Left hindlimb (tissue), 1 donor: ENCODE data around the gene THAP2.
"Not testable (repeated sequence)": the region's sequence is repeated elsewhere in the genome, so short reads cannot be mapped to it uniquely, and the experiment has no call there.

Experiments used
- DNase-seq: peaks from one replicate; pipeline ENCODE4 v3.0.0-alpha.2; 2018

The THAP2 gene

GRCh38 chr12:71662849-71663560, 1.1 kb upstream of the THAP2 start:
- DNase-seq, result peak; percentile 76

DNA sequence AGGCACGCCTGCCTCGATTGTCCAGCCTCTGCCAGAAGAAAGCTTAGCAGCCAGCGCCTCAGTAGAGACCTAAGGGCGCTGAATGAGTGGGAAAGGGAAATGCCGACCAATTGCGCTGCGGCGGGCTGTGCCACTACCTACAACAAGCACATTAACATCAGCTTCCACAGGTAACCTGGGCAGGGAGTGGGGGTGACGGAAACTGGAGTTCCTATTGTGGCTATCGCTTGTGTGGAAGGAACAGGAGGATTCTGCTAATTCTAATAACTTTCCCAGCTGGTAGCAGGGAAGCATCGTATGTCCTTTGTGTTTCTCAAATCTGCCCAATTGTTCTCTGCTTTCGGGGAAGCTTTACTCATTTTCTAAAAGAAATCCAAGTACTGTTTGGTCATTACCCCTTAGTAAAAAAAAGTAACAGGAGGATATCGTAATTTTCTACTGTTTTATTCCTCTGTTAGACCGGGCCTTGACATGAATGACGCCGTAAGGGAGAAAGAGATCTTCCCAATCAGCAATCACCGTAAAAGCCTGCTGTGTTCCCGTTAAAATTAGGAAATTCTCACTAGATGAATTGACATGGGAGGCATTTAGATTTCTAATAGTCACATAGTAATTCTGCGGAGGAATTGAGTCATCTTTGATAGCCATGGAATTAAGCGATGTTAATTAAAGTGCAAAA, 449 bp downstream of the THAP2 start:
- DNase-seq, result no peak

GRCh38 chr12:71665090-71665463, 976 bp downstream of the THAP2 start:
- no peak for DNase-seq

GRCh38 chr12:71666259-71666658, 2.2 kb downstream of the THAP2 start:
- DNase-seq, result no peak

DNA sequence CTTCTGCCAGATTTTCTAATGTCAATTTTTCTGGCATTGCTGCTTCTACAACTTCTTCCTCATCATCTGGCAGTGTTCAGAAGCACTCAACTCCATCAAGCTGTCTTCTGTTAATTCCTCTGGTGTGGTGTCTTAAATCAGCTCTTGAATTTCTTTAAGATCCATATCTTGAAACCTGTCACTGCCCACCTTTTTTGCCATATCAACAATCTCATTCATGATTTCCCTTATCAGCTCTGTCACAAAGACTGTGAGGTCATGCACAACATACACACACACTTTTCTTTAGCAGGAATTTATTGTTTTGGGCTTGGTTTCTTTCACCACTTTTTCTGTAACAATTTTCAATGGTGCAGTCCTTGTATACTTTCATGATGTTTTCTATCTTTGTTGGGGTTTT, 7.2 kb downstream of the THAP2 start:
- no peak for DNase-seq

DNA sequence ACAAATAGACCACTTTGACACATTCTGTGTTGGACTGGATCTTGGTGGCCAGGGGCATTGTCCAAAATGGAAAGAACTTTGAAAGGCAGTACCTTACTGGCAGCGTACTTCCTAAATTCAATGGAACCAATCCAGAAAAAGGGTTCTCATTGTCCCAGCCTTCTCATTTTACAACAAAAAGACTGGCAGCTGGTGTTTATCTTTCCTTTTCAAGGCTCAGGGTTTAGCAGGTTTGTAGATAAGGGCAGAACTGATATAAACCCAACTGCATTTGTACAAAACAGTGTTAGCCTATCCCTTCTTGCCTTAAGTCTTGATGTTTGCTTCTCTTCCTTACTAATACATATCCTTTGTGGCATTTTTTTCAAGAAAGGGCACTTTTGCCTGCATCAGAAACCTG, 7.7 kb downstream of the THAP2 start:
- DNase-seq, result no peak

- no peak for DNase-seq
Measured at GRCh38 chr12:71682466-71682865, 18.4 kb downstream of the THAP2 start.

DNA sequence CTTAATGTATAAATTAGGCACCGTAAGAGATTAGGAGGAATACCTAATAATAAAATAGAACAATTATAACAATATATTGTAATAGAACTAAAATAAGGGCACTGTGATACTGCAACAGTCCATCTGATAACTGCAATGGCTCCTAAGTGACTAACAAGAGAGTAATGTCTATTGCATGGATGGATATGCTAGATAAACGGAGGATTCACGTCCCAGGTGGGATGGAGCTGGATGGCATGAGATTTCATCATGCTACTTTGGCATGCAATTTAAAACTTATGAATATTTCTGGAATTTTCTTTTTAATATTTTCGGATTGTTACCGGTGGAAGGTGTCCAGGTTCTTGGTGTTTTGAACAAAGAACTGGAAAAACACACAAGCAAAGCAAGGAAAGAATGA, 19.5 kb downstream of the THAP2 start:
- DNase-seq, result no peak

- no peak for DNase-seq
Measured at GRCh38 chr12:71684081-71684480, 20.0 kb downstream of the THAP2 start.

DNA sequence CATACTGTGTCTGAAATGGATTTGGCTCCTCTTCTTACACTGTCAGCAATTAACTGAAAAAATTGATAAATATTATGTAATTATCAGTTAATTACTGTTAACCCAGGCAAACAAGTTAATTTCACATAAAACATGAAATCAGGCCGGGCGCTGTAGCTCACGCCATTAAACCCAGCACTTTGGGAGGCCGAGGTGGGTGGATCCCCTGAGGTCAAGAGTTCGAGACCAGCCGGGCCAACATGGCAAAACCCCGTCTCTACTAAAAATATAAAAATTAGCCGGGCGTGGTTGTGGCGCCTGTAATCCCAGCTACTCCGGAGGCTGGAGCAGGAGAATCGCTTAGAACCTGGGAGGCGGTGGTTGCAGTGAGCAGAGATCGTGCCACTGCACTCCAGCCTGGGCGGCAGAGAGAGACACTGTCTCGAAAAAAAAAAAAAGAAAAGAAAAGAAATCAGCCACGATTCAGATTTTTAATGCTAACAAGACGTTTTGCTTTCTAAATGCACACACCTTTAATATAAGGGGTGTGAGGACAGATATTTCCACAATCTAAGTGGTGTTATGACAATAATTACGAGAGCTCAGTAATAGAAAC, 21.3 kb downstream of the THAP2 start:
- DNase-seq, result peak; percentile 28

- peak; percentile 91 for DNase-seq
Measured at GRCh38 chr12:71685914-71686657, 22.0 kb downstream of the THAP2 start, which contains the start of gene TMEM19. Gene TMEM19, plus strand, starts transcription at chr12:71686082. Its CDS starts 599 bp downstream, at chr12:71686681.

GRCh38 chr12:71686658-71687025, 22.5 kb downstream of the THAP2 start:
- no peak for DNase-seq

GRCh38 chr12:71687172-71687571, 23.1 kb downstream of the THAP2 start:
- DNase-seq, result not testable (repeated sequence)

DNA sequence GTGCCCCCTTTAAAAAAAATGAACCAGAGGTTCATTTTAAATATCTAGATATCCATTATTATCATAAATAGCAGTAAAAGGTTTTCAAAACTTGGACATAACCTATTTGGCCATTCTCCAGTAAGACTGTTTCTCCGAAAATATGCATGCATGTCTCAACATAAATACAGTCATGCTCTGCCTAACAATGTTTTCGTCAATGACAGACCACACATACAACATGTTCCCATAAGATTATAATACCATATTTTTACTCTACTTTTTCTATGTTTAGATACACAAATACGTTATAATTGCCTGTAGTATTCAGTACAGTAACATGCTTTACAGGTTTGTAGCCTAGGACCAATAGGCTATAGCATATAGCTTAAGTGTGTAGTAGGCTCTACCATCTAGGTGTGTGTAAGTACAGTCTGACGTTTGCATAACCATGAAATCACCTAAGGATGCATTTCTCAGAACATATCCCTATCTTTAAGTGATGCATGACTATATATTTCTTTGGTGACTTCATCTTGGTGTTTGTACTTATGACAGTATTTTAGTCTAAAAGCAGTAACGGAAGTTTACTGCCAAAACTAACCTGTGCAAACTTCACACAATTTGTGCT, 25.0 kb downstream of the THAP2 start:
- DNase-seq, result no peak

DNA sequence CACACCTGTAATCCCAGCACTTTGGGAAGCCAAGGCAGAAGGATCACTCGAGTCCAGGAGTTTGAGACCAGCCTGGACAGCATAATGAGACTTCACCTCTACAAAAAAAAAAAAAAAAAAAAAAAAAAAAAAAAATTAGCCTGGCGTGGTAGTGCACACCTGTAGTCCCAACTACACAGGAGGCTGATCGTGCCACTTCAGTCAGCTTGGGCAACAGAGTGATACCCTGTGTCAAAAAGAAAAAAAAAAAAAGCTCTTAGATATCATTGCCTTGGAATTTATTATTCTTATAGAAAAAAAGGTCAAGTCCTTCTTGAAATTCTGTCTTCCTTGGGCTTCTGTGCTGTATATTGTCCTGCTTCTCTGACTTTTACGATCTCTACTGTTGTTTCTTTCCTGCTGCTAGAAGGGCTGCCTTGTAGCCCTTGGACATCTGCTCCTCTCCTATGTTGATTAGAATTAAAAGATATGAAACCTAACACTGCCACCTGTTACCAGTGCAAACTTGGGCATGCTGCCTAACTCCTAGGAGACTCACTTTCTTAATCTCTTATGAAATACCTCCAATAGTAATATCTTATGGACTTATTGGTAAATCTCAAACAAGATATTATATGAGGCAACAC, 27.5 kb downstream of the THAP2 start:
- no peak for DNase-seq

DNA sequence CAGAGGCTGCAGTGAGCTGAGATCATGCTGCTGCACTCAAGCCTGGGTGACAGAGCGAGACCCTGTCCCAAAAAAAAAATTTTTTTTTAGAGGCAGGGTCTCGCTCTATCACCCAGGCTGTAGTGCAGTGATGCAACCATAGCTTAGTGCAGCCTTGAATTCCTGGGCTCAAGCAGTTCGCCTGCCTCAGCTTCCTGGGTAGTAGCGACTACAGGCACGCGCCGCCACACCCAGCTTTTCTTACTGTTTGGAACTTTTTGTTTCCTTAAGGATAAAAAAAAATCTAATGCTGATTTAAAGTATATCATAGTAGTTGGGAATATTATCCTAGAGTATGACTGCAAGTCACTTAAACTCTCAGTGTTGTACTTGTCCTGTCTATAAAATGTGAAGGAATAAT, 29.0 kb downstream of the THAP2 start:
- DNase-seq, result no peak

GRCh38 chr12:71693651-71694050, 29.6 kb downstream of the THAP2 start:
- DNase-seq, result not testable (repeated sequence)

DNA sequence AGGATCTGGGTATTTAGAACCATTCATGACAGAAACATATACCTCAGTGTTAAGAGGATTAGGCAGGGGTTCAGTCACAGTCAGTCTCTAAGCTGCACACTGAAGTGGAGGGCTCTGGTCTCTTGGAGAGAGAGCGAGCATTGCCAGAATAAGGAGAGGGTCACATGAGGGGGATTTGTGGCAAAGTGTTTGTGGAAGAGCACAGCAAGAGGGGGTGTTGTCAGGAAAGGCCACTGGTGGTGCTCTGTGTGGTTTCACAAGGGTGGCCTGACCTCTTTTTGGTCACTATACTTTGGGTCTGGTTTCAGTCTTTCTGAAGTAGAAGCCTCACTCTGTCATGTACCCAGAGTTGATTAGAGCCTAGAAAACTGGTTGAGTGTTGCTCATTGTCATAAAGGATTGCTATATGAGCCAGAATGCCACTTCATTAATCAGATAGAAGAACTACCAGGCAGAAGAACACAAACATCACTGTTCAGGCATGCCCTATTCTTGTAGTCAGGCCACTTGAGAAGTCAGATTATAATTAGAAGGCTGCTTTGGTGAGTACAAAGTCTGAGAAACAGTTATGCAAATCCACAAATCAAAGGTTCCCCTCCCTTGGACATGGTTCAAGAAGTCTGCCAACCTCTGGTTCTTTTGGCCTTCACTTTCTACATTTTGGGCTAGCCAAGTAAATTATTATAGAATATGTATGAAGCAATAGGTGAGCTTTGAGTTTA, 30.2 kb downstream of the THAP2 start:
- DNase-seq, result no peak

DNA sequence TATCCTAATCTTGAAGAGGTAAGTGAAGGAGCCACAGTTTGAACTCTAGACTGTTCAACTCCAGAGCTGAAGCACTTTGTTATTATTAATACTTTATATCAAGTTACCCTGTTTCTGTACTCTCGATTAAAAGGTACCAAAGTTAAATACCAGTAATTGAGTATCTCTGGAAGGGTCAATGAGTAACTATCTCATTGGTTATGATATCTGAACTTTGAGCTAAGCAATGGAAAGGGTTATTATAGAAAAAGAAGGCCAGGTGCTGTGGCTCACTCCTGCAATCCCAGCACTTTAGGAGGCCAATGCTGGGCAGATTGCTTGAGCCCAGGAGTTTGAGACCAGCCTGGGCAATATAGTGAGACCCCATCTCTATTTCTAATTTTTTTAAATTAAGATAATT, 31.7 kb downstream of the THAP2 start:
- DNase-seq, result no peak

- not testable (repeated sequence) for DNase-seq
Measured at GRCh38 chr12:71702181-71702580, 38.1 kb downstream of the THAP2 start.

DNA sequence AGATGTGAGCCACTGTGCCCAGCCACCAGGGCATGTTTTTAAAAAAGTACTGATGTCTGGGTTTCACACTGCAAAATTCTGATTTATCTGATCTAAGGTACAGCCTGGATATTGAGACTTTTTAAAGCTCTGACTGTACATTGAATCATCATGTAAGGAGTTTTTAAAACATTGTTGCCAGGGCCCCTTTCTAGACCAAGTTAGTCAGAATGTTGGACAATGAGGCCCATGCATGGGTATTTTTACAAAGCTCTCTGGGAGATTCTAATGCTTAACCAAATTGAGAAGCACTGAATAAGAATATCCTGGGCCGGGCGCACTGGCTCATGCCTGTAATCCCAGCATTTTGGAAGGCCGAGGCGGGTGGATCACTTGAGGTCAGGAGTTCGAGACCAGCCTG, 38.5 kb downstream of the THAP2 start:
- no peak for DNase-seq

DNA sequence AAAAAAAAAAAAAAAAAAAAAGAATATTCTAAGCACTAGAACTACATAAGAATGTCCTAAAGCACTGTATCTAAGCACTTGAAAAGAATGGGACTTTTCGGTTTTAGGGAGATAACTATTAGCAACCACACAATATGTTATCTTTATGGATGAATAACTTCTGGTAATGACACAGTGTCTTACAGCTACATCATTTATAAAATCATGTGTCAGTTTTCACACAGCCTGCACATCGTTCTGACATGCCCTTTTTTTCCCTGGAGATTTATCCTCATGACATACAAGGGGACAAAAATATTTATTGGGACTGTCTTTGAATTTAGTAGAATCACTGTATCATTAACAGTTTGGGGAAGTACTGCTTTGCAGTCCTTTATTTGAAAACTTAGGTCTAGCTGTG, 39.1 kb downstream of the THAP2 start:
- no peak for DNase-seq
